Stimulated activated naive CD4-positive, alpha-beta T cell treated with Interleukin-2 at 50 U/mL for 16 hours (primary cell): ENCODE results near the gene RFNG.

Source experiments
- DNase-seq: peaks from one replicate; lab custom pipeline; 2025; lab: John Stamatoyannopoulos, UW

RFNG gene

GRCh38 chr17:82058230-82058854 lies 6.7 kb upstream of the RFNG start:
- no peak for DNase-seq

- no peak for DNase-seq
Observed at GRCh38 chr17:82056729-82057621, 5.4 kb upstream of the RFNG start.

GRCh38 chr17:82055965-82056728 lies 4.5 kb upstream of the RFNG start:
- DNase-seq, result no peak

GRCh38 chr17:82055023-82055964 lies 3.7 kb upstream of the RFNG start:
- no peak for DNase-seq

- no peak for DNase-seq
Observed at GRCh38 chr17:82054351-82055022, 2.9 kb upstream of the RFNG start.

- DNase-seq, result no peak
Observed at GRCh38 chr17:82053556-82054263, 2.1 kb upstream of the RFNG start.

- no peak for DNase-seq
Observed at GRCh38 chr17:82053130-82053529, 1.5 kb upstream of the RFNG start.

- no peak for DNase-seq
Observed at GRCh38 chr17:82052638-82053059, 1.0 kb upstream of the RFNG start.

GRCh38 chr17:82050761-82051641 lies 610 bp downstream of the RFNG start:
- no peak for DNase-seq

GRCh38 chr17:82050152-82050760 lies 1.4 kb downstream of the RFNG start:
- no peak for DNase-seq

- no peak for DNase-seq
Observed at GRCh38 chr17:82049521-82049971, 2.1 kb downstream of the RFNG start.

- no peak for DNase-seq
Observed at GRCh38 chr17:82049106-82049505, 2.5 kb downstream of the RFNG start.

- no peak for DNase-seq
Observed at GRCh38 chr17:82048571-82048971, 3.0 kb downstream of the RFNG start.

- no peak for DNase-seq
Observed at GRCh38 chr17:82047914-82048570, 3.6 kb downstream of the RFNG start.

GRCh38 chr17:82047379-82047778 lies 4.2 kb downstream of the RFNG start:
- DNase-seq, result no peak

GRCh38 chr17:82046903-82047302 lies 4.7 kb downstream of the RFNG start:
- no peak for DNase-seq

GRCh38 chr17:82045936-82046484 lies 5.6 kb downstream of the RFNG start:
- DNase-seq, result no peak

- DNase-seq, result no peak
Observed at GRCh38 chr17:82043507-82043906, 8.1 kb downstream of the RFNG start.
